Gastrocnemius medialis (tissue), 4 donors: ENCODE data around the gene PTPN21. TPM values are rescaled to one million over a fixed set of nuclear protein-coding genes. Genes with fewer than 3 reads are reported as not detected.

Source experiments
- ATAC-seq, 2 donors: fragments of 150-250 bp; one replicate each; pipeline ENCODE4 v1.9.1; 2016
- DNase-seq, 2 donors: peaks; one replicate each; pipeline ENCODE4 v3.0.0-alpha.2; 2019
- H3K27ac ChIP-seq, 4 donors: fragments of 200-600 bp; sonication (generic); 1 replicate in 1 of 4; 2 replicates in 3 of 4; pipeline ENCODE4 v1.5.1; 2016 to 2018; ENCODE audit warnings: mild to moderate bottlenecking in 2 of 4, moderate library complexity in 1 of 4
- H3K27me3 ChIP-seq, 3 donors: fragments of 200-600 bp; sonication (generic) in 2 of 3; 1 replicate in 1 of 3; 2 replicates in 2 of 3; pipeline versions ENCODE4 v1.5.1 to v1.6.0; 2016 to 2019; ENCODE audit warnings: mild to moderate bottlenecking in 1 of 3, moderate library complexity in 1 of 3
- H3K36me3 ChIP-seq, 2 donors: fragments of 200-600 bp; sonication (generic) in 1 of 2; one replicate each; pipeline ENCODE4 v1.5.1; 2017 to 2018
- H3K4me1 ChIP-seq, 2 donors: fragments of 200-600 bp; sonication (generic) in 1 of 2; one replicate each; pipeline ENCODE4 v1.5.1; 2016 to 2017; ENCODE audit warnings: mild to moderate bottlenecking in 2 of 2
- H3K4me3 ChIP-seq, 4 donors: fragments of 200-600 bp; sonication (generic) in 3 of 4; 1 replicate in 1 of 4; 2 replicates in 3 of 4; pipeline ENCODE4 v1.5.1; 2016 to 2019; ENCODE audit warnings: mild to moderate bottlenecking in 2 of 4
- H3K9me3 ChIP-seq, 3 donors: fragments of 200-600 bp; sonication (generic) in 2 of 3; 1 replicate in 1 of 3; 2 replicates in 2 of 3; pipeline ENCODE4 v1.5.1; 2016 to 2019
- CTCF ChIP-seq, 5 experiments: fragments of 450-650 bp in 3 of 5; fragments of 200-600 bp in 2 of 5; sonication (generic) in 2 of 5; IDR thresholded peaks in 4 of 5; conservative IDR thresholded peaks in 1 of 5; 1 replicate in 4 of 5; 2 replicates in 1 of 5; pipeline ENCODE4 v1.5.1; 2016 to 2019; ENCODE audit warnings: antibody characterized with exemption in 5 of 5, mild to moderate bottlenecking in 3 of 5, moderate library complexity in 3 of 5
- POLR2A ChIP-seq, 2 donors: fragments of 450-650 bp; IDR thresholded peaks; one replicate each; pipeline ENCODE4 v1.6.1; 2017; ENCODE audit warnings: antibody characterized with exemption in 2 of 2, mild to moderate bottlenecking in 2 of 2, moderate library complexity in 2 of 2
- in situ Hi-C, 4 donors: fragments of 200-750 bp; cut with MboI; loops; one replicate each; pipeline versions ENCODE4 v1.15.0 to v1.8.0; 2017; ENCODE audit warnings: low sequenced_read_pairs in 4 of 4
- intact Hi-C: fragments of 100-400 bp; cut with DNase I; formaldehyde crosslinking; loops from one replicate; pipeline ENCODE4 v1.15.1; 2023; ENCODE audit warnings: low total_unique reads
- total RNA-seq, 4 donors: library from RNA; depleted of rRNA; stranded (reverse); fragments of >200 nt; gene quantifications; one replicate each; pipeline versions ENCODE4 v1.1.0 to v1.2.3, GENCODE V29; 2016

PTPN21 gene
- total RNA-seq, 4 donors from 2014 or later = 5.6 to 11.1 (median 8.6) TPM

- Histone ChIP-seq H3K4me3 (no peak overlapping the region), H3K36me3 (peaks cover 0 to 51% of the 10 kb centered on the region in 2 donors), H3K9me3 (no peaks in the 10 kb centered on the region), H3K27ac (no peak overlapping the region), H3K4me1 (no peaks in the 10 kb centered on the region), H3K27me3 (no peaks in the 10 kb centered on the region)
- DNase-seq = no peak
- in situ Hi-C loops = no loop called here
- ATAC-seq = no peak
- TF ChIP-seq POLR2A (IDR thresholded peaks at IDR 0.05) (no peak), CTCF (IDR thresholded peaks at IDR 0.05 in 4 of 5, conservative IDR thresholded peaks at IDR 0.05 in 1 of 5) (no peak)
- intact Hi-C loops = no loop called here
Observed at GRCh38 chr14:88500611-88501010, 54.2 kb downstream of the PTPN21 start.

GRCh38 chr14:88499225-88499624 lies 55.6 kb downstream of the PTPN21 start:
- no peak overlapping the region for H3K27ac ChIP-seq
- intact Hi-C loops = no loop called here
- no peak for DNase-seq
- in situ Hi-C loops = loop anchor here in 2 of 4 donors (10.0 kb wide), 2 partner anchors 46 to 56 kb away; partner anchors contain the start of gene PTPN21 (in 1 of the 2)
- no peak overlapping the region for H3K4me3 ChIP-seq
- ATAC-seq = no peak
- H3K9me3 ChIP-seq = no peaks in the 10 kb centered on the region
- H3K4me1 ChIP-seq = no peaks in the 10 kb centered on the region
- peaks cover 0 to 59% of the 10 kb centered on the region in 2 donors for H3K36me3 ChIP-seq
- TF ChIP-seq POLR2A (IDR thresholded peaks at IDR 0.05) (no peak), CTCF (IDR thresholded peaks at IDR 0.05 in 4 of 5, conservative IDR thresholded peaks at IDR 0.05 in 1 of 5) (no peak)
- H3K27me3 ChIP-seq = no peaks in the 10 kb centered on the region

- no peak for DNase-seq
- H3K27me3 ChIP-seq = no peaks in the 10 kb centered on the region
- no peak overlapping the region for H3K27ac ChIP-seq
- no peak for ATAC-seq
- peaks cover 0 to 55% of the 10 kb centered on the region in 2 donors for H3K36me3 ChIP-seq
- no peak overlapping the region for H3K4me3 ChIP-seq
- in situ Hi-C loops = loop anchor here in 2 of 4 donors (10.0 kb wide), 2 partner anchors 48 to 58 kb away; partner anchors contain the start of gene PTPN21 (in 1 of the 2)
- H3K9me3 ChIP-seq = no peaks in the 10 kb centered on the region
- intact Hi-C loops = no loop called here
- TF ChIP-seq POLR2A (IDR thresholded peaks at IDR 0.05) (no peak), CTCF (IDR thresholded peaks at IDR 0.05 in 4 of 5, conservative IDR thresholded peaks at IDR 0.05 in 1 of 5) (no peak)
- no peaks in the 10 kb centered on the region for H3K4me1 ChIP-seq
Observed at GRCh38 chr14:88496414-88496813, 58.4 kb downstream of the PTPN21 start.

- in situ Hi-C loops = loop anchor here in 2 of 4 donors (10.0 kb wide), 2 partner anchors 51 to 61 kb away; partner anchors contain the start of gene PTPN21 (in 1 of the 2)
- Histone ChIP-seq H3K27me3 (no peaks in the 10 kb centered on the region), H3K4me1 (no peaks in the 10 kb centered on the region), H3K27ac (no peak overlapping the region), H3K9me3 (no peaks in the 10 kb centered on the region), H3K36me3 (peaks cover 0 to 31% of the 10 kb centered on the region in 2 donors), H3K4me3 (no peak overlapping the region)
- ATAC-seq (no peak), DNase-seq (no peak)
- TF ChIP-seq CTCF (IDR thresholded peaks at IDR 0.05 in 4 of 5, conservative IDR thresholded peaks at IDR 0.05 in 1 of 5) (no peak), POLR2A (IDR thresholded peaks at IDR 0.05) (no peak)
- intact Hi-C loops = loop anchor here (2.0 kb wide), 1 partner anchor 61 kb away; the partner anchor contains the start of gene PTPN21
Observed at GRCh38 chr14:88493392-88494185, 61.2 kb downstream of the PTPN21 start.
